Testis (tissue), 3 donors: ENCODE measurements around the gene SLC10A6. TPM values are rescaled to one million over a fixed set of nuclear protein-coding genes. Genes with fewer than 3 reads are reported as not detected.

Experiments
- DNase-seq: peaks from one replicate; pipeline ENCODE4 v3.0.0-alpha.2; 2019
- H3K27ac ChIP-seq, 2 donors: fragments of 200-600 bp; sonication (generic); one replicate each; pipeline ENCODE4 v1.5.1; 2019
- H3K27me3 ChIP-seq: fragments of 200-600 bp; sonication (generic); one replicate; pipeline ENCODE4 v1.5.1; 2019
- H3K36me3 ChIP-seq: fragments of 200-600 bp; sonication (generic); one replicate; pipeline ENCODE4 v1.5.1; 2017; ENCODE audit warnings: low read depth; ENCODE audit errors: missing control alignments
- H3K4me1 ChIP-seq: fragments of 200-600 bp; sonication (generic); one replicate; pipeline ENCODE4 v1.5.1; 2019
- H3K4me3 ChIP-seq, 2 donors: fragments of 200-600 bp; sonication (generic); one replicate each; pipeline ENCODE4 v1.5.1; 2017 to 2019
- H3K9me3 ChIP-seq: fragments of 200-600 bp; sonication (generic); one replicate; pipeline ENCODE4 v1.5.1; 2017
- POLR2A ChIP-seq: fragments of 450-650 bp; IDR thresholded peaks from one replicate; pipeline ENCODE4 v1.6.1; 2017; ENCODE audit warnings: antibody characterized with exemption, mild to moderate bottlenecking, moderate library complexity
- WGBS, 2 donors: methylation state at CpG; one replicate each; pipeline ENCODE4 v1.1.5; 2018; 5-methylcytosine and 5-hydroxymethylcytosine counted together
- intact Hi-C: fragments of 100-400 bp; cut with DNase I; formaldehyde crosslinking; loops from one replicate; pipeline ENCODE4 v1.15.1; 2023; ENCODE audit warnings: low total_unique reads
- polyA plus RNA-seq: library from polyadenylated mRNA; stranded (reverse); fragments of 350-450 nt; fragmentation: Illumina TruSeq; extraction: RNeasy Lipid Tissue Mini Kit (QIAGEN cat#74804); gene quantifications from one replicate; pipeline ENCODE4 v1.2.3, GENCODE V29; 2014; ENCODE audit warnings: low read depth, low replicate concordance; ENCODE audit not compliant: insufficient read depth
- total RNA-seq, 2 donors: library from RNA; depleted of rRNA; stranded (reverse); fragments of >200 nt; gene quantifications; one replicate each; pipeline ENCODE4 v1.2.3, GENCODE V29; 2016
- TF ChIP-seq, protein P1 (sequence below), 3 experiments: fragments of 450-650 bp in 2 of 3; fragments of 200-600 bp in 1 of 3; sonication (generic) in 1 of 3; IDR thresholded peaks; one replicate each; pipeline ENCODE4 v1.5.1; 2016 to 2019; ENCODE audit warnings: antibody characterized with exemption in 3 of 3, mild to moderate bottlenecking in 2 of 3, moderate library complexity in 1 of 3

SLC10A6 gene
- total and polyA plus RNA-seq, 3 donors from 2014 or later: 1.5 to 6.9 (median 3.0) TPM

GRCh38 chr4:86840858-86841257 lies 8.3 kb downstream of the SLC10A6 start:
- no peak for DNase-seq
- Histone ChIP-seq H3K36me3 (no peaks in the 10 kb centered on the region), H3K4me3 (no peak overlapping the region), H3K9me3 (no peaks in the 10 kb centered on the region), H3K4me1 (no peaks in the 10 kb centered on the region), H3K27ac (no peak overlapping the region), H3K27me3 (no peaks in the 10 kb centered on the region)
- WGBS, 2 donors: 93 to 94% methylated on average over 1 of the region's 1 CpG
- intact Hi-C loops: no loop called here
- TF ChIP-seq POLR2A: no peak
- TF ChIP-seq, protein P1, sequence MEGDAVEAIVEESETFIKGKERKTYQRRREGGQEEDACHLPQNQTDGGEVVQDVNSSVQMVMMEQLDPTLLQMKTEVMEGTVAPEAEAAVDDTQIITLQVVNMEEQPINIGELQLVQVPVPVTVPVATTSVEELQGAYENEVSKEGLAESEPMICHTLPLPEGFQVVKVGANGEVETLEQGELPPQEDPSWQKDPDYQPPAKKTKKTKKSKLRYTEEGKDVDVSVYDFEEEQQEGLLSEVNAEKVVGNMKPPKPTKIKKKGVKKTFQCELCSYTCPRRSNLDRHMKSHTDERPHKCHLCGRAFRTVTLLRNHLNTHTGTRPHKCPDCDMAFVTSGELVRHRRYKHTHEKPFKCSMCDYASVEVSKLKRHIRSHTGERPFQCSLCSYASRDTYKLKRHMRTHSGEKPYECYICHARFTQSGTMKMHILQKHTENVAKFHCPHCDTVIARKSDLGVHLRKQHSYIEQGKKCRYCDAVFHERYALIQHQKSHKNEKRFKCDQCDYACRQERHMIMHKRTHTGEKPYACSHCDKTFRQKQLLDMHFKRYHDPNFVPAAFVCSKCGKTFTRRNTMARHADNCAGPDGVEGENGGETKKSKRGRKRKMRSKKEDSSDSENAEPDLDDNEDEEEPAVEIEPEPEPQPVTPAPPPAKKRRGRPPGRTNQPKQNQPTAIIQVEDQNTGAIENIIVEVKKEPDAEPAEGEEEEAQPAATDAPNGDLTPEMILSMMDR (IDR thresholded peaks at IDR 0.05): no peak

- TF ChIP-seq POLR2A: no peak
- TF ChIP-seq, protein P1 (IDR thresholded peaks at IDR 0.05): no peak
- H3K4me3 ChIP-seq: no peak overlapping the region
- no peaks in the 10 kb centered on the region for H3K9me3 ChIP-seq
- DNase-seq: no peak
- no peak overlapping the region for H3K27ac ChIP-seq
- H3K36me3 ChIP-seq: no peaks in the 10 kb centered on the region
- H3K27me3 ChIP-seq: no peaks in the 10 kb centered on the region
- WGBS, 2 donors: 70 to 82% methylated on average over 5 of the region's 5 CpGs
- intact Hi-C loops: no loop called here
- no peaks in the 10 kb centered on the region for H3K4me1 ChIP-seq
Measured at GRCh38 chr4:86837691-86838503, 11.3 kb downstream of the SLC10A6 start.

DNA sequence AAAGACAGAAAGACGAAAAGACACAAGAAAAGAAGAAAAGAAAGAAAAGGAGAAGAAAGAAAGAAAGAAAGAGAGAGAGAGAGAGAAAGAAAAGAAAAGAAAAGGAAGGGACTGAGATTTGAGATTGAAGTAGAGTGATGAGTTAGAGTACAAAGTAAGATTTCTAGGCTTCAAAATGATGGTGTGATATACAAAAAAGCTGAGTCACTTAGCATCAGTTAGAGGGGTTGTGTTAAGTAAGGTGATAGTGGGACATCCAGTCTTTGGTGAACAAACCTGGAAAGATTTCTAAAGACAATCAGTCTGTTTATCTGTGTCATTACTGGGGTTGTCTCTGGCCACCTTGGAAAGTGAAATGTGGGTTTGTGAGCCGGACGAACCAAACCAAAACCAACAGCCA lies 13.5 kb downstream of the SLC10A6 start:
- no peaks in the 10 kb centered on the region for H3K4me1 ChIP-seq
- no peak overlapping the region for H3K4me3 ChIP-seq
- no peaks in the 10 kb centered on the region for H3K9me3 ChIP-seq
- no peak overlapping the region for H3K27ac ChIP-seq
- H3K27me3 ChIP-seq: no peaks in the 10 kb centered on the region
- H3K36me3 ChIP-seq: no peaks in the 10 kb centered on the region
- no peak for TF ChIP-seq POLR2A
- TF ChIP-seq, protein P1 (IDR thresholded peaks at IDR 0.05): no peak
- 80 to 90% methylated on average over 3 of the region's 3 CpGs for WGBS, 2 donors
- intact Hi-C loops: no loop called here
- DNase-seq: no peak

GRCh38 chr4:86834901-86835300 lies 14.3 kb downstream of the SLC10A6 start:
- no peaks in the 10 kb centered on the region for H3K4me1 ChIP-seq
- WGBS, 2 donors: 84 to 97% methylated on average over 3 of the region's 3 CpGs
- H3K4me3 ChIP-seq: no peak overlapping the region
- no peak for TF ChIP-seq POLR2A
- TF ChIP-seq, protein P1 (IDR thresholded peaks at IDR 0.05): no peak
- H3K36me3 ChIP-seq: no peaks in the 10 kb centered on the region
- no peak for DNase-seq
- intact Hi-C loops: no loop called here
- no peak overlapping the region for H3K27ac ChIP-seq
- no peaks in the 10 kb centered on the region for H3K9me3 ChIP-seq
- H3K27me3 ChIP-seq: no peaks in the 10 kb centered on the region

DNA sequence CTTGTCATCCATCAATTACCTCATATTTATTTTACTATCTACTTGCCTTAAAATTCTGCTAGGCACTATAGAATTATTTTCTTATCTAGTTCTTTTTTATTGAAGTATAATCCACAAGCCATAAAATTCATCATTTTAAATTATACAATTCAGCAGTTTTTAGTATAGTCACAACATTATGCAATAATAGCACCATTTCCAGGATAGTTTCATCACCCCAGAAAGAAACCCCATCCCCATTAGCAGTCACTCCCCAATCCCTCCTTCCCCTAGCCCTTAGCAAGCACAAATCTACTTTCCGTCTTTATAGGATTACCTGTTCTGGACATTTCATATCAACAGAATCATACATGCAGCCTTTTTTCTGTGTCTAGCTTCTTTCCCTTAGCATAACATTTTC lies 15.6 kb downstream of the SLC10A6 start:
- Histone ChIP-seq H3K9me3 (no peaks in the 10 kb centered on the region), H3K36me3 (no peaks in the 10 kb centered on the region), H3K4me3 (no peak overlapping the region), H3K4me1 (no peaks in the 10 kb centered on the region), H3K27me3 (no peaks in the 10 kb centered on the region), H3K27ac (no peak overlapping the region)
- DNase-seq: no peak
- WGBS, 2 donors: 95 to 100% methylated on average over 1 of the region's 1 CpG
- intact Hi-C loops: no loop called here
- TF ChIP-seq, protein P1 (IDR thresholded peaks at IDR 0.05): no peak
- TF ChIP-seq POLR2A: no peak
